GM23248 (cell line): ENCODE results near the gene SON. TPM values are rescaled to one million over a fixed set of nuclear protein-coding genes. Genes with fewer than 3 reads are reported as not detected.

ENCODE experiments used
- DNase-seq: peaks from one replicate; pipeline ENCODE4 v3.0.0-alpha.2; 2015
- H2AFZ ChIP-seq: fragments of 200-600 bp; sonication (generic); 2 replicates; pipeline ENCODE4 v1.6.1; 2016; ENCODE audit warnings: antibody characterized with exemption
- H3F3A ChIP-seq: fragments of 200-600 bp; sonication (generic); 2 replicates; pipeline ENCODE4 v1.6.1; 2016; ENCODE audit warnings: mild to moderate bottlenecking, antibody characterized with exemption, mixed run types; ENCODE audit not compliant: insufficient read depth
- H3K27ac ChIP-seq: fragments of 200-600 bp; sonication (generic); 2 replicates; pipeline ENCODE4 v1.5.1; 2016; ENCODE audit warnings: mild to moderate bottlenecking
- H3K27me3 ChIP-seq: fragments of 200-600 bp; sonication (generic); replicated peaks from 2 replicates; pipeline ENCODE4 v1.6.1; 2016; ENCODE audit warnings: mild to moderate bottlenecking; ENCODE audit not compliant: insufficient read depth
- H3K36me3 ChIP-seq: fragments of 200-600 bp; sonication (generic); 2 replicates; pipeline ENCODE4 v1.6.1; 2016; ENCODE audit warnings: low read depth, mild to moderate bottlenecking
- H3K4me1 ChIP-seq: fragments of 200-600 bp; sonication (generic); 2 replicates; pipeline ENCODE4 v1.6.1; 2016; ENCODE audit warnings: mild to moderate bottlenecking; ENCODE audit not compliant: insufficient read depth
- H3K4me2 ChIP-seq: fragments of 200-600 bp; sonication (generic); one replicate; pipeline ENCODE4 v1.6.1; 2016; ENCODE audit warnings: mild to moderate bottlenecking; ENCODE audit not compliant: unreplicated experiment
- H3K4me3 ChIP-seq: fragments of 200-600 bp; sonication (generic); 2 replicates; pipeline ENCODE4 v1.5.1; 2016; ENCODE audit warnings: mild to moderate bottlenecking
- H3K79me2 ChIP-seq: fragments of 200-600 bp; sonication (generic); 2 replicates; pipeline ENCODE4 v1.6.1; 2016; ENCODE audit warnings: mild to moderate bottlenecking; ENCODE audit not compliant: insufficient read depth
- H3K9ac ChIP-seq: fragments of 200-600 bp; sonication (generic); 2 replicates; pipeline ENCODE4 v1.6.1; 2016; ENCODE audit warnings: mild to moderate bottlenecking
- H3K9me2 ChIP-seq: fragments of 200-600 bp; sonication (generic); 2 replicates; pipeline ENCODE4 v1.6.1; 2016; ENCODE audit warnings: mixed run types, mild to moderate bottlenecking, moderate library complexity; ENCODE audit not compliant: insufficient read depth
- H3K9me3 ChIP-seq: fragments of 200-600 bp; sonication (generic); one replicate; pipeline ENCODE4 v1.6.1; 2017; ENCODE audit warnings: low read depth
- H4K20me1 ChIP-seq: fragments of 200-600 bp; sonication (generic); 2 replicates; pipeline ENCODE4 v1.6.0; 2016; ENCODE audit not compliant: insufficient read depth
- EZH2 ChIP-seq: fragments of 200-600 bp; sonication (generic); IDR thresholded peaks from 2 replicates; pipeline ENCODE4 v1.6.1; 2018; ENCODE audit warnings: antibody characterized with exemption, mild to moderate bottlenecking; ENCODE audit not compliant: insufficient read depth, poor library complexity, severe bottlenecking
- EZH2phosphoT487 ChIP-seq: fragments of 200-600 bp; sonication (generic); IDR thresholded peaks from 2 replicates; pipeline ENCODE4 v1.6.1; 2018; ENCODE audit warnings: antibody characterized with exemption, moderate library complexity, mild to moderate bottlenecking, low read depth; ENCODE audit not compliant: insufficient read depth
- WGBS, 2 experiments: methylation state at CpG; one replicate each; pipeline ENCODE4 v1.1.6; 2015 to 2017; ENCODE audit warnings: low lambda C conversion rate in 2 of 2, low coverage in 1 of 2; ENCODE audit errors: missing lambda C conversion rate in 2 of 2; 5-methylcytosine and 5-hydroxymethylcytosine counted together
- in situ Hi-C: fragments of 300-500 bp; cut with MboI; formaldehyde crosslinking; loops from 2 replicates; pipeline ENCODE4 v1.15.0; 2020
- polyA plus RNA-seq: library from polyadenylated mRNA; unstranded; fragments of >200 nt; fragmentation: Nextera tagmentation; extraction: Ambion mirVana; gene quantifications from 2 replicates; pipeline ENCODE4 v1.2.1, GENCODE V29; 2016
- total RNA-seq: library from RNA; depleted of rRNA; stranded (reverse); fragments of >200 nt; shearing (Covaris generic); gene quantifications from 2 replicates; pipeline ENCODE4 v1.2.3, GENCODE V29; 2014; rRNA removed

The SON gene, protein sequence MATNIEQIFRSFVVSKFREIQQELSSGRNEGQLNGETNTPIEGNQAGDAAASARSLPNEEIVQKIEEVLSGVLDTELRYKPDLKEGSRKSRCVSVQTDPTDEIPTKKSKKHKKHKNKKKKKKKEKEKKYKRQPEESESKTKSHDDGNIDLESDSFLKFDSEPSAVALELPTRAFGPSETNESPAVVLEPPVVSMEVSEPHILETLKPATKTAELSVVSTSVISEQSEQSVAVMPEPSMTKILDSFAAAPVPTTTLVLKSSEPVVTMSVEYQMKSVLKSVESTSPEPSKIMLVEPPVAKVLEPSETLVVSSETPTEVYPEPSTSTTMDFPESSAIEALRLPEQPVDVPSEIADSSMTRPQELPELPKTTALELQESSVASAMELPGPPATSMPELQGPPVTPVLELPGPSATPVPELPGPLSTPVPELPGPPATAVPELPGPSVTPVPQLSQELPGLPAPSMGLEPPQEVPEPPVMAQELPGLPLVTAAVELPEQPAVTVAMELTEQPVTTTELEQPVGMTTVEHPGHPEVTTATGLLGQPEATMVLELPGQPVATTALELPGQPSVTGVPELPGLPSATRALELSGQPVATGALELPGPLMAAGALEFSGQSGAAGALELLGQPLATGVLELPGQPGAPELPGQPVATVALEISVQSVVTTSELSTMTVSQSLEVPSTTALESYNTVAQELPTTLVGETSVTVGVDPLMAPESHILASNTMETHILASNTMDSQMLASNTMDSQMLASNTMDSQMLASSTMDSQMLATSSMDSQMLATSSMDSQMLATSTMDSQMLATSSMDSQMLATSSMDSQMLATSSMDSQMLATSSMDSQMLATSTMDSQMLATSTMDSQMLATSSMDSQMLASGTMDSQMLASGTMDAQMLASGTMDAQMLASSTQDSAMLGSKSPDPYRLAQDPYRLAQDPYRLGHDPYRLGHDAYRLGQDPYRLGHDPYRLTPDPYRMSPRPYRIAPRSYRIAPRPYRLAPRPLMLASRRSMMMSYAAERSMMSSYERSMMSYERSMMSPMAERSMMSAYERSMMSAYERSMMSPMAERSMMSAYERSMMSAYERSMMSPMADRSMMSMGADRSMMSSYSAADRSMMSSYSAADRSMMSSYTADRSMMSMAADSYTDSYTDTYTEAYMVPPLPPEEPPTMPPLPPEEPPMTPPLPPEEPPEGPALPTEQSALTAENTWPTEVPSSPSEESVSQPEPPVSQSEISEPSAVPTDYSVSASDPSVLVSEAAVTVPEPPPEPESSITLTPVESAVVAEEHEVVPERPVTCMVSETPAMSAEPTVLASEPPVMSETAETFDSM (N-terminal part only)
- total RNA-seq, result 106 and 109 TPM in 2 replicates
- 303 and 336 TPM in 2 replicates for polyA plus RNA-seq

- peaks cover 21% of the 10 kb centered on the region for H3K36me3 ChIP-seq
- in situ Hi-C loops, result no loop called here
- H3F3A ChIP-seq, result peaks cover 15% of the 10 kb centered on the region; the same call in 1 of the 2 replicates
Measured at GRCh38 chr21:33542640-33543504, at the start of gene SON. Gene SON, plus strand, starts transcription at chr21:33543038. Its CDS starts 55 bp downstream, at chr21:33543093.

GRCh38 chr21:33493756-33494155 lies 49.1 kb upstream of the SON start:
- DNase-seq, result no peak
- in situ Hi-C loops, result no loop called here
- TF ChIP-seq EZH2phosphoT487 (no peak), EZH2 (no peak)
- H3K27me3 ChIP-seq, result no peaks in the 10 kb centered on the region
- no peaks in the 10 kb centered on the region for H3K36me3 ChIP-seq
- no peak overlapping the region for H2AFZ ChIP-seq
- H3F3A ChIP-seq, result no peaks in the 10 kb centered on the region
- no peaks in the 10 kb centered on the region for H3K79me2 ChIP-seq
- H3K4me1 ChIP-seq, result 0 out of 2 replicates have a peak, but pooled peaks cover 7% of the 10 kb centered on the region
- H3K9me2 ChIP-seq, result no peaks in the 10 kb centered on the region
- H3K9ac ChIP-seq, result no peak overlapping the region
- H3K9me3 ChIP-seq, result no peaks in the 10 kb centered on the region
- 56 to 59% methylated on average over 3 of the region's 3 CpGs for WGBS, 2 experiments
- H3K4me2 ChIP-seq, result no peak overlapping the region
- no peak overlapping the region for H3K27ac ChIP-seq
- H4K20me1 ChIP-seq, result no peaks in the 10 kb centered on the region
- no peak overlapping the region for H3K4me3 ChIP-seq

More at GRCh38 chr21:33542640-33543504, at the start of gene SON:
- Histone ChIP-seq H4K20me1 (peaks cover 26% of the 10 kb centered on the region), H2AFZ (peak within 1 kb of the TSS; percentile 78), H3K4me3 (peak within 1 kb of the TSS; percentile 97), H3K79me2 (peaks cover 90% of the 10 kb centered on the region), H3K4me2 (peak within 1 kb of the TSS; percentile 98), H3K27ac (peak within 1 kb of the TSS; percentile 99), H3K9ac (peak within 1 kb of the TSS; percentile 97), H3K4me1 (peaks cover 30% of the 10 kb centered on the region), H3K27me3 (no peaks in the 10 kb centered on the region), H3K9me3 (no peaks in the 10 kb centered on the region), H3K9me2 (no peaks in the 10 kb centered on the region)
- DNase-seq, result peak; percentile 100
- 1 to 2% methylated on average over 52 to 54 of the region's 57 CpGs for WGBS, 2 experiments
- TF ChIP-seq EZH2, result no peak
- TF ChIP-seq EZH2phosphoT487, result no peak

- no peaks in the 10 kb centered on the region for H3K9me3 ChIP-seq
- in situ Hi-C loops, result no loop called here
- TF ChIP-seq EZH2 (no peak), EZH2phosphoT487 (no peak)
- 39 to 40% methylated on average over 4 of the region's 4 CpGs for WGBS, 2 experiments
- H3K27me3 ChIP-seq, result no peaks in the 10 kb centered on the region
- H3K4me3 ChIP-seq, result no peak overlapping the region
- H3K36me3 ChIP-seq, result no peaks in the 10 kb centered on the region
- DNase-seq, result no peak
- H2AFZ ChIP-seq, result no peak overlapping the region
- H3K27ac ChIP-seq, result no peak overlapping the region
- no peaks in the 10 kb centered on the region for H3K79me2 ChIP-seq
- H3F3A ChIP-seq, result no peaks in the 10 kb centered on the region
- H3K4me1 ChIP-seq, result 0 out of 2 replicates have a peak, but pooled peaks cover 3% of the 10 kb centered on the region
- H3K4me2 ChIP-seq, result no peak overlapping the region
- no peaks in the 10 kb centered on the region for H4K20me1 ChIP-seq
- H3K9ac ChIP-seq, result no peak overlapping the region
- H3K9me2 ChIP-seq, result no peaks in the 10 kb centered on the region
Measured at GRCh38 chr21:33495743-33496142, 47.1 kb upstream of the SON start.
